Progenitor cell of endocrine pancreas (in vitro differentiated cells): ENCODE measurements around the gene P2RX7. TPM values are rescaled to one million over a fixed set of nuclear protein-coding genes. Genes with fewer than 3 reads are reported as not detected.

Experiments
- DNase-seq: peaks from one replicate; pipeline ENCODE4 v3.0.0; 2021; ENCODE audit warnings: low spot score; ENCODE audit not compliant: unreplicated experiment
- H3K27ac Mint-ChIP-seq: 2 replicates; pipeline ENCODE4 v1.8.0; 2021; ENCODE audit warnings: mild to moderate bottlenecking, moderate library complexity, mixed read lengths
- H3K27me3 Mint-ChIP-seq: 2 replicates; pipeline ENCODE4 v1.8.0; 2021; ENCODE audit warnings: mixed read lengths
- H3K36me3 Mint-ChIP-seq: 2 replicates; pipeline ENCODE4 v1.8.0; 2022; ENCODE audit warnings: mixed read lengths; ENCODE audit not compliant: insufficient read depth
- H3K4me1 Mint-ChIP-seq: 2 replicates; pipeline ENCODE4 v1.8.0; 2021; ENCODE audit warnings: low read depth, mixed read lengths
- H3K4me3 Mint-ChIP-seq: 2 replicates; pipeline ENCODE4 v1.8.0; 2021; ENCODE audit warnings: low read depth, mild to moderate bottlenecking, moderate library complexity, mixed read lengths
- H3K9me3 Mint-ChIP-seq: 2 replicates; pipeline ENCODE4 v1.8.0; 2021; ENCODE audit warnings: low read depth, mixed read lengths
- total RNA-seq: library from RNA; stranded (reverse); gene quantifications from 2 replicates; pipeline ENCODE4 v1.2.1, GENCODE V29; 2021
- TF ChIP-seq, protein P1 (sequence below): fragments of 200-600 bp; sonication (generic); IDR thresholded peaks from one replicate; pipeline ENCODE4 v1.5.0; 2021; ENCODE audit warnings: antibody characterized with exemption, mild to moderate bottlenecking; ENCODE audit not compliant: unreplicated experiment

The P2RX7 gene
- total RNA-seq, 1 donor from 2014 or later = not detected

DNA sequence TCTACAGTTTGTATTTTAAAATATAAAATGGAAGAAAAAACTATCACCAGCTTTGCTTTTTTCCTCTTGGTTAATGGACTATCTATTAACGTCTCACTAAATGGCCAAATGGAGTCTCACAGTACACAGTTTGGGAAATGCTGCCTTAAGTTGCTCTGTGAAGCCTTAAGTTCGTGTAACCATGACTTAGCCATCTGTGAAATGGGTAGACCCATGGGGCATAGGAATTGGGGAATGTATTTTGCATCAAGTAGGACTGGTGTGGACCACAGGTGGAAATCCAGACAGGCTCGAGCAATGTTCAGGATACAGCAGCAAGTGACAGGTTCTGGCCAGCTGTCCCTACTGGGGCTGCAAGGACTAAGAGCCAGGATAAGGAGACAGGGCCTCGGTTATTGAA is 4.8 kb downstream of the P2RX7 start:
- Mint-ChIP-seq H3K27ac (no peak overlapping the region), H3K27me3 (peaks cover 27% of the 10 kb centered on the region), H3K4me1 (no peaks in the 10 kb centered on the region), H3K9me3 (peaks cover 3% of the 10 kb centered on the region), H3K4me3 (no peak overlapping the region), H3K36me3 (no peaks in the 10 kb centered on the region)
- TF ChIP-seq, protein P1, sequence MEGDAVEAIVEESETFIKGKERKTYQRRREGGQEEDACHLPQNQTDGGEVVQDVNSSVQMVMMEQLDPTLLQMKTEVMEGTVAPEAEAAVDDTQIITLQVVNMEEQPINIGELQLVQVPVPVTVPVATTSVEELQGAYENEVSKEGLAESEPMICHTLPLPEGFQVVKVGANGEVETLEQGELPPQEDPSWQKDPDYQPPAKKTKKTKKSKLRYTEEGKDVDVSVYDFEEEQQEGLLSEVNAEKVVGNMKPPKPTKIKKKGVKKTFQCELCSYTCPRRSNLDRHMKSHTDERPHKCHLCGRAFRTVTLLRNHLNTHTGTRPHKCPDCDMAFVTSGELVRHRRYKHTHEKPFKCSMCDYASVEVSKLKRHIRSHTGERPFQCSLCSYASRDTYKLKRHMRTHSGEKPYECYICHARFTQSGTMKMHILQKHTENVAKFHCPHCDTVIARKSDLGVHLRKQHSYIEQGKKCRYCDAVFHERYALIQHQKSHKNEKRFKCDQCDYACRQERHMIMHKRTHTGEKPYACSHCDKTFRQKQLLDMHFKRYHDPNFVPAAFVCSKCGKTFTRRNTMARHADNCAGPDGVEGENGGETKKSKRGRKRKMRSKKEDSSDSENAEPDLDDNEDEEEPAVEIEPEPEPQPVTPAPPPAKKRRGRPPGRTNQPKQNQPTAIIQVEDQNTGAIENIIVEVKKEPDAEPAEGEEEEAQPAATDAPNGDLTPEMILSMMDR = no peak
- no peak for DNase-seq

DNA sequence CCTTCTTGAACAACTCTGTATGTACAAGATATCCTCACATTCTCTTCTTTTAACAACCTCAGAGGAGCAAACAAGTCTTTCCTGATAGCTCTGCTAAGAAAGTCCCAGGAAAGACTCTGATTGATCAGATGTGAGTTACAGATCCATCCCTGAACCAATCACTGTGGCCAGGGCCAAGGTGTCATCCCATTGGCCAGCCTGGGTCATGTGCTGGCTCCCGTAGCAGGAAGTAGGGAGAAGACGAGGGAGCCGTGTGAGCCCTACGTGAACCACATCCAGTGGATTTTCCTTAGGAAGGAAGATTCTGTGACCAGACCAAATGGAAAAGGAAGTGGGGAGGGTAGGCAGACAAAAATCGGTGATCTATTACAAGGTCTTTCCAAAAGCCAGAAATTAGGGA is 5.6 kb downstream of the P2RX7 start:
- TF ChIP-seq, protein P1 = no peak
- Mint-ChIP-seq H3K4me1 (no peaks in the 10 kb centered on the region), H3K27me3 (peaks cover 20% of the 10 kb centered on the region), H3K9me3 (peaks cover 5% of the 10 kb centered on the region), H3K4me3 (no peak overlapping the region), H3K27ac (no peak overlapping the region), H3K36me3 (no peaks in the 10 kb centered on the region)
- DNase-seq = no peak

- no peaks in the 10 kb centered on the region for H3K36me3 Mint-ChIP-seq
- H3K9me3 Mint-ChIP-seq = peaks cover 5% of the 10 kb centered on the region
- TF ChIP-seq, protein P1 = no peak
- no peaks in the 10 kb centered on the region for H3K4me1 Mint-ChIP-seq
- no peak overlapping the region for H3K27ac Mint-ChIP-seq
- no peak for DNase-seq
- peaks cover 15% of the 10 kb centered on the region for H3K27me3 Mint-ChIP-seq
- no peak overlapping the region for H3K4me3 Mint-ChIP-seq
Observed at GRCh38 chr12:121139286-121139685, 6.6 kb downstream of the P2RX7 start.

- Mint-ChIP-seq H3K9me3 (peaks cover 9% of the 10 kb centered on the region), H3K27ac (no peak overlapping the region), H3K27me3 (peaks cover 22% of the 10 kb centered on the region), H3K4me1 (no peaks in the 10 kb centered on the region), H3K4me3 (no peak overlapping the region), H3K36me3 (no peaks in the 10 kb centered on the region)
- no peak for DNase-seq
- TF ChIP-seq, protein P1 = no peak
Observed at GRCh38 chr12:121142171-121142950, 9.7 kb downstream of the P2RX7 start.

DNA sequence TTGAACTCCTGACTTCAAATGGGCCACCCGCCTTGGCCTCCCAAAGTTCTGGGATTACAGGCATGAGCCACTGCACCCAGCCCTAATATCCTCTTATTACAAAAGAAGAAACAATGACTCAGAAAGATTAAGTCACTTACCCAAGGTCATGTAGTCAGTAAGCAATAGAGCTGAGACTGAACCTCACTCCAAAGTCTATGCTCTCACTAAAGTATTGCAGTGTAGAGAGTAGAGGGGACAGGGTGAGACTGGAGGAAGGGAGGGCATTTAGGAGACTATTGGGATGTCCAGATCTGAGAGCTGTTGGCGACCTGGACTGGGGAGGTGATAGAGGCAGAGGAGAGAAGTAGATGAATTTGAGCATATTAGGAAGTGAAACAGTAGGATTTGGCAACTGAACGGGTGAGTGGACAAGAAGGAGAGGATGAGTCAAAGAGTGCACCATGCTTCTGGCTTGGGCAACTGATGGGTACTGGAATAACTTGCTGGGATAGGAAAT is 11.8 kb downstream of the P2RX7 start:
- Mint-ChIP-seq H3K27ac (no peak overlapping the region), H3K4me3 (no peak overlapping the region)

More for the DNA sequence above, 11.8 kb downstream of the P2RX7 start:
- TF ChIP-seq, protein P1 = no peak
- H3K36me3 Mint-ChIP-seq = no peaks in the 10 kb centered on the region
- H3K27me3 Mint-ChIP-seq = peaks cover 22% of the 10 kb centered on the region
- peaks cover 9% of the 10 kb centered on the region for H3K9me3 Mint-ChIP-seq
- no peak for DNase-seq
- no peaks in the 10 kb centered on the region for H3K4me1 Mint-ChIP-seq
